SK-N-SH (cell line): ENCODE results near the gene RMND1. TPM values are rescaled to one million over a fixed set of nuclear protein-coding genes. Genes with fewer than 3 reads are reported as not detected.

Experiments
- CTCF ChIA-PET: fragments of 300-600, 350-600 bp; formaldehyde crosslinking; extraction: SDS; loops from one replicate; lab custom pipeline; 2021; lab: Yijun Ruan, JAX
- POLR2A ChIA-PET: fragments of 350-600 bp; sonication (Branson Sonifier 250); formaldehyde crosslinking; extraction: SDS; loops from one replicate; lab custom pipeline; 2020; ENCODE audit warnings: antibody characterized with exemption, inconsistent platforms; lab: Yijun Ruan, JAX
- DNase-seq: peaks from one replicate; pipeline ENCODE4 v3.0.0; 2012
- H2AFZ ChIP-seq: fragments of 200-600 bp; sonication (generic); 2 replicates; pipeline ENCODE4 v1.8.1; 2016; ENCODE audit warnings: antibody characterized with exemption, mild to moderate bottlenecking, low read depth
- H3F3A ChIP-seq: fragments of 200-600 bp; sonication (generic); replicated peaks from 2 replicates; pipeline ENCODE3; 2016; ENCODE audit warnings: antibody characterized with exemption, mild to moderate bottlenecking; ENCODE audit not compliant: insufficient read depth
- H3K27ac ChIP-seq, 2 experiments: fragments of 200-500 bp in 1 of 2; fragments of 200-600 bp in 1 of 2; sonication (Bioruptor generic) in 1 of 2; sonication (generic), shearing (Covaris generic) in 1 of 2; 2 replicates each; pipeline versions ENCODE4 v1.5.1 to v1.6.1; 2014 to 2016; ENCODE audit warnings: low read depth in 2 of 2, inconsistent platforms in 1 of 2, low read length in 1 of 2, mild to moderate bottlenecking in 1 of 2, mixed read lengths in 1 of 2
- H3K27me3 ChIP-seq: fragments of 200-600 bp; sonication (generic), shearing (Covaris generic); 2 replicates; pipeline ENCODE4 v1.6.1; 2016; ENCODE audit warnings: mixed run types; ENCODE audit not compliant: insufficient read depth
- H3K36me3 ChIP-seq, 2 experiments: fragments of 200-500 bp in 1 of 2; fragments of 200-600 bp in 1 of 2; sonication (Bioruptor generic) in 1 of 2; sonication (generic) in 1 of 2; replicated peaks in 1 of 2; 2 replicates each; pipeline versions ENCODE3 to v1.5.1; 2014 to 2016; ENCODE audit warnings: low read length in 1 of 2, mild to moderate bottlenecking in 1 of 2; ENCODE audit not compliant: insufficient read depth in 2 of 2, control insufficient read depth in 1 of 2
- H3K4me1 ChIP-seq, 2 experiments: fragments of 200-500 bp in 1 of 2; fragments of 200-600 bp in 1 of 2; sonication (Bioruptor generic) in 1 of 2; sonication (generic), shearing (Covaris generic) in 1 of 2; 2 replicates each; pipeline versions ENCODE4 v1.5.1 to v1.6.1; 2014 to 2016; ENCODE audit warnings: low read depth in 1 of 2, low read length in 1 of 2, mixed run types in 1 of 2; ENCODE audit not compliant: insufficient read depth in 2 of 2, control insufficient read depth in 1 of 2
- H3K4me2 ChIP-seq: fragments of 200-600 bp; sonication (generic), shearing (Covaris generic); 2 replicates; pipeline ENCODE4 v1.6.1; 2017; ENCODE audit warnings: mixed run types
- H3K4me3 ChIP-seq, 2 experiments: fragments of 200-500 bp in 1 of 2; fragments of 200-600 bp in 1 of 2; sonication (Bioruptor generic) in 1 of 2; sonication (generic), shearing (Covaris generic) in 1 of 2; 2 replicates each; pipeline versions ENCODE4 v1.5.1 to v1.8.1; 2014 to 2016; ENCODE audit warnings: low read depth in 2 of 2, inconsistent platforms in 1 of 2, low read length in 1 of 2, mild to moderate bottlenecking in 1 of 2, mixed read lengths in 1 of 2, moderate library complexity in 1 of 2
- H3K79me2 ChIP-seq: fragments of 200-600 bp; sonication (generic); 2 replicates; pipeline ENCODE4 v1.8.1; 2017; ENCODE audit warnings: mild to moderate bottlenecking; ENCODE audit not compliant: insufficient read depth
- H3K9ac ChIP-seq: fragments of 200-600 bp; sonication (generic); 2 replicates; pipeline ENCODE4 v1.6.1; 2017; ENCODE audit warnings: mixed run types
- H3K9me2 ChIP-seq: fragments of 200-600 bp; sonication (generic); 2 replicates; pipeline ENCODE4 v1.6.1; 2017; ENCODE audit warnings: mixed run types
- H3K9me3 ChIP-seq: fragments of 200-600 bp; sonication (generic); 2 replicates; pipeline ENCODE4 v1.6.1; 2017; ENCODE audit warnings: mixed run types, mild to moderate bottlenecking, moderate library complexity
- H4K20me1 ChIP-seq: fragments of 200-600 bp; sonication (generic); 2 replicates; pipeline ENCODE4 v1.6.1; 2017; ENCODE audit warnings: mild to moderate bottlenecking, mixed run types; ENCODE audit not compliant: insufficient read depth
- EZH2phosphoT487 ChIP-seq: fragments of 200-600 bp; sonication (generic); IDR thresholded peaks from 2 replicates; pipeline ENCODE4 v1.6.1; 2017; ENCODE audit warnings: low read depth, mixed run types, mild to moderate bottlenecking, antibody characterized with exemption, moderate library complexity, borderline replicate concordance
- FOSL2 ChIP-seq: IDR thresholded peaks from 2 replicates; pipeline ENCODE4 v1.4.0; 2012; ENCODE audit warnings: low read depth, mild to moderate bottlenecking, moderate library complexity, borderline replicate concordance
- FOXM1 ChIP-seq: IDR thresholded peaks from 2 replicates; pipeline ENCODE4 v1.4.0; 2012; ENCODE audit warnings: low read depth, mild to moderate bottlenecking
- GABPA ChIP-seq: IDR thresholded peaks from 2 replicates; pipeline ENCODE4 v1.4.0; 2012; ENCODE audit warnings: low read depth, mild to moderate bottlenecking
- JUND ChIP-seq: IDR thresholded peaks from 2 replicates; pipeline ENCODE4 v1.4.0; 2012
- MEF2A ChIP-seq: IDR thresholded peaks from 2 replicates; pipeline ENCODE4 v1.4.0; 2012; ENCODE audit warnings: low read depth, borderline replicate concordance
- NRF1 ChIP-seq: IDR thresholded peaks from 2 replicates; pipeline ENCODE4 v1.6.1; 2012; ENCODE audit warnings: low read depth, mild to moderate bottlenecking, low read length
- POLR2AphosphoS5 ChIP-seq: IDR thresholded peaks from 2 replicates; pipeline ENCODE4 v1.6.1; 2012; ENCODE audit warnings: low read depth, low read length
- RAD21 ChIP-seq: IDR thresholded peaks from 2 replicates; pipeline ENCODE4 v1.6.1; 2012; ENCODE audit warnings: mild to moderate bottlenecking, low read length
- RFX5 ChIP-seq: IDR thresholded peaks from 2 replicates; pipeline ENCODE4 v1.6.1; 2012; ENCODE audit warnings: mild to moderate bottlenecking, improper control_type of control experiment, low read length
- RXRA ChIP-seq: IDR thresholded peaks from 2 replicates; pipeline ENCODE4 v1.4.0; 2012; ENCODE audit warnings: low read depth, mild to moderate bottlenecking, borderline replicate concordance
- SIN3A ChIP-seq: IDR thresholded peaks from 2 replicates; pipeline ENCODE4 v1.6.1; 2012; ENCODE audit warnings: low read depth, mild to moderate bottlenecking, low read length, moderate library complexity, borderline replicate concordance
- TCF12 ChIP-seq: IDR thresholded peaks from 2 replicates; pipeline ENCODE4 v1.4.0; 2012
- TEAD4 ChIP-seq: IDR thresholded peaks from 2 replicates; pipeline ENCODE4 v1.4.0; 2012; ENCODE audit warnings: mild to moderate bottlenecking, borderline replicate concordance; ENCODE audit not compliant: insufficient read depth
- WGBS: methylation state at CpG from one replicate; pipeline ENCODE4 v1.1.6; 2017; ENCODE audit warnings: low lambda C conversion rate; 5-methylcytosine and 5-hydroxymethylcytosine counted together
- polyA plus RNA-seq, 3 experiments: library from polyadenylated mRNA; depleted of rRNA; stranded (reverse); fragments of >200 nt; gene quantifications; 2 replicates each; pipeline ENCODE4 v1.2.3, GENCODE V29; 2012
- TF ChIP-seq, protein P1 (sequence below): IDR thresholded peaks from 2 replicates; pipeline ENCODE4 v1.4.0; 2012; ENCODE audit warnings: low read depth, borderline replicate concordance
- TF ChIP-seq, protein P2 (sequence below): IDR thresholded peaks from 2 replicates; pipeline ENCODE4; 2012
- TF ChIP-seq, protein P3 (sequence below): IDR thresholded peaks from 2 replicates; pipeline ENCODE4 v1.6.1; 2012; ENCODE audit warnings: mild to moderate bottlenecking, low read depth, low read length, moderate library complexity
- TF ChIP-seq, protein P4 (sequence below): IDR thresholded peaks from 2 replicates; pipeline ENCODE4 v1.4.0; 2012; ENCODE audit warnings: low read depth

The RMND1 gene
- polyA plus RNA-seq, 1 of the 3 experiments (the other 2 are of a cell fraction), result 14.8 TPM

DNA sequence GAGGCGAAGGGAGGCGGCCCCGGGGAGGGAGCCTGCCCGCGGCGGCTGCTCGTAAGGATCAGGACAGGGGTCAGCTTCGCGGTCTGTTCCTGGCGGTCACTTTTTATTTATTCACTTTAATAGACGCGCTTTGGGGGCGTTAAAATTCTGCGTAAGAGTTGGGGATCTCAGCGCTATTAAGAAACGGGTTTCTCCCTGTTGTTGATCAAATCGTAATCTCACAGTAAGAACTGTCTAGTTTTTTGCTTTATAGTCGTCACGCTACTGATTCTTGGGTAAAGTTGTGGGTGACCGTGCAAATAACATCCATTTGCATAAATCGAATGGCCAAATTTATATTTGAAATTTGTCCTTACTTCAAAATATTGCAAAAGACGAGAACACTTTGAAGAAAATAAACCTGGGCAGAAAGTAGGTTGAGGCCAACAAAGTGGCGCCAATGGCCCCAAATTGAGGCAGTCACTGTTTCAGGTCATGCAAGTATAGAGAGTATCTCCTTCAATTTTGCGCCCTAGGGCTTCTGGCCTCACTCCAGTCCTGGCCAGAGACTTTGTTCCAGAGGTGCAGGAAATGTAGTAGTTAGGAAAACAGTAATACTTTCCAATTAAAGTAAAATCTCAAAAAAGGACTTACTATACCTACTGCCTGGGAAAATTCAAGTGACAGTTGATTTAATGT is 963 bp upstream of the RMND1 start:
- Histone ChIP-seq H3K9me2 (no peaks in the 10 kb centered on the region), H3K9ac (peak overlapping the region; percentile 93), H3K4me1 (peaks cover 7 to 8% of the 10 kb centered on the region in 2 experiments; a peak in 2 of 4 replicates), H3K36me3 (peaks cover 0 to 7% of the 10 kb centered on the region in 2 experiments), H3K4me2 (peak overlapping the region; percentile 81), H3K27me3 (no peaks in the 10 kb centered on the region), H3K4me3 (peak overlapping the region; percentile 82 to 84)
- CTCF ChIA-PET, result interaction anchor here (1.0 to 1.4 kb wide), 4 partner anchors 11 to 129 kb away, joined by 3 to 5 read pairs (median 4); no protein-coding TSS in a partner anchor
- no peak for TF ChIP-seq JUND
- no peak for TF ChIP-seq RFX5
- TF ChIP-seq TCF12, result no peak
- TF ChIP-seq, protein P1, sequence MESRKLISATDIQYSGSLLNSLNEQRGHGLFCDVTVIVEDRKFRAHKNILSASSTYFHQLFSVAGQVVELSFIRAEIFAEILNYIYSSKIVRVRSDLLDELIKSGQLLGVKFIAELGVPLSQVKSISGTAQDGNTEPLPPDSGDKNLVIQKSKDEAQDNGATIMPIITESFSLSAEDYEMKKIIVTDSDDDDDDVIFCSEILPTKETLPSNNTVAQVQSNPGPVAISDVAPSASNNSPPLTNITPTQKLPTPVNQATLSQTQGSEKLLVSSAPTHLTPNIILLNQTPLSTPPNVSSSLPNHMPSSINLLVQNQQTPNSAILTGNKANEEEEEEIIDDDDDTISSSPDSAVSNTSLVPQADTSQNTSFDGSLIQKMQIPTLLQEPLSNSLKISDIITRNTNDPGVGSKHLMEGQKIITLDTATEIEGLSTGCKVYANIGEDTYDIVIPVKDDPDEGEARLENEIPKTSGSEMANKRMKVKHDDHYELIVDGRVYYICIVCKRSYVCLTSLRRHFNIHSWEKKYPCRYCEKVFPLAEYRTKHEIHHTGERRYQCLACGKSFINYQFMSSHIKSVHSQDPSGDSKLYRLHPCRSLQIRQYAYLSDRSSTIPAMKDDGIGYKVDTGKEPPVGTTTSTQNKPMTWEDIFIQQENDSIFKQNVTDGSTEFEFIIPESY, result no peak
- TF ChIP-seq TEAD4, result no peak
- TF ChIP-seq FOSL2, result no peak
- TF ChIP-seq SIN3A, result no peak
- no peak for TF ChIP-seq RXRA
- TF ChIP-seq, protein P2, sequence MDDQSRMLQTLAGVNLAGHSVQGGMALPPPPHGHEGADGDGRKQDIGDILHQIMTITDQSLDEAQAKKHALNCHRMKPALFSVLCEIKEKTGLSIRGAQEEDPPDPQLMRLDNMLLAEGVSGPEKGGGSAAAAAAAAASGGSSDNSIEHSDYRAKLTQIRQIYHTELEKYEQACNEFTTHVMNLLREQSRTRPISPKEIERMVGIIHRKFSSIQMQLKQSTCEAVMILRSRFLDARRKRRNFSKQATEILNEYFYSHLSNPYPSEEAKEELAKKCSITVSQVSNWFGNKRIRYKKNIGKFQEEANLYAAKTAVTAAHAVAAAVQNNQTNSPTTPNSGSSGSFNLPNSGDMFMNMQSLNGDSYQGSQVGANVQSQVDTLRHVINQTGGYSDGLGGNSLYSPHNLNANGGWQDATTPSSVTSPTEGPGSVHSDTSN, result no peak
- no peak for TF ChIP-seq EZH2phosphoT487
- TF ChIP-seq GABPA, result no peak
- TF ChIP-seq FOXM1, result no peak
- TF ChIP-seq POLR2AphosphoS5, result no peak
- TF ChIP-seq, protein P3, sequence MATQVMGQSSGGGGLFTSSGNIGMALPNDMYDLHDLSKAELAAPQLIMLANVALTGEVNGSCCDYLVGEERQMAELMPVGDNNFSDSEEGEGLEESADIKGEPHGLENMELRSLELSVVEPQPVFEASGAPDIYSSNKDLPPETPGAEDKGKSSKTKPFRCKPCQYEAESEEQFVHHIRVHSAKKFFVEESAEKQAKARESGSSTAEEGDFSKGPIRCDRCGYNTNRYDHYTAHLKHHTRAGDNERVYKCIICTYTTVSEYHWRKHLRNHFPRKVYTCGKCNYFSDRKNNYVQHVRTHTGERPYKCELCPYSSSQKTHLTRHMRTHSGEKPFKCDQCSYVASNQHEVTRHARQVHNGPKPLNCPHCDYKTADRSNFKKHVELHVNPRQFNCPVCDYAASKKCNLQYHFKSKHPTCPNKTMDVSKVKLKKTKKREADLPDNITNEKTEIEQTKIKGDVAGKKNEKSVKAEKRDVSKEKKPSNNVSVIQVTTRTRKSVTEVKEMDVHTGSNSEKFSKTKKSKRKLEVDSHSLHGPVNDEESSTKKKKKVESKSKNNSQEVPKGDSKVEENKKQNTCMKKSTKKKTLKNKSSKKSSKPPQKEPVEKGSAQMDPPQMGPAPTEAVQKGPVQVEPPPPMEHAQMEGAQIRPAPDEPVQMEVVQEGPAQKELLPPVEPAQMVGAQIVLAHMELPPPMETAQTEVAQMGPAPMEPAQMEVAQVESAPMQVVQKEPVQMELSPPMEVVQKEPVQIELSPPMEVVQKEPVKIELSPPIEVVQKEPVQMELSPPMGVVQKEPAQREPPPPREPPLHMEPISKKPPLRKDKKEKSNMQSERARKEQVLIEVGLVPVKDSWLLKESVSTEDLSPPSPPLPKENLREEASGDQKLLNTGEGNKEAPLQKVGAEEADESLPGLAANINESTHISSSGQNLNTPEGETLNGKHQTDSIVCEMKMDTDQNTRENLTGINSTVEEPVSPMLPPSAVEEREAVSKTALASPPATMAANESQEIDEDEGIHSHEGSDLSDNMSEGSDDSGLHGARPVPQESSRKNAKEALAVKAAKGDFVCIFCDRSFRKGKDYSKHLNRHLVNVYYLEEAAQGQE, result no peak
- TF ChIP-seq, protein P4, sequence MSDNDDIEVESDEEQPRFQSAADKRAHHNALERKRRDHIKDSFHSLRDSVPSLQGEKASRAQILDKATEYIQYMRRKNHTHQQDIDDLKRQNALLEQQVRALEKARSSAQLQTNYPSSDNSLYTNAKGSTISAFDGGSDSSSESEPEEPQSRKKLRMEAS, result no peak
- TF ChIP-seq NRF1, result no peak
- TF ChIP-seq RAD21, result no peak
- TF ChIP-seq MEF2A, result no peak
- TF ChIP-seq, all 33 proteins: peak for 0
- POLR2A ChIA-PET, result interaction anchor here (2.4 kb wide), 1 partner anchor 62 kb away, joined by 10 read pairs; the partner anchor contains the start of gene ZBTB2
- peaks cover 71% of the 10 kb centered on the region for H3K79me2 ChIP-seq
- H2AFZ ChIP-seq, result peak overlapping the region; percentile 96
- DNase-seq, result peak; percentile 23
- WGBS, result under 1% methylated on average over 17 of the region's 24 CpGs
- peaks cover 15% of the 10 kb centered on the region for H3F3A ChIP-seq
- 0 out of 2 replicates have a peak, but pooled peaks cover 2% of the 10 kb centered on the region for H4K20me1 ChIP-seq
- H3K9me3 ChIP-seq, result no peaks in the 10 kb centered on the region
- H3K27ac ChIP-seq, result peak overlapping the region; percentile 87 to 90
